ENCODE results near the gene ARHGAP44.

GRCh38 chr17:13030459-13031300 is 241.4 kb downstream of the ARHGAP44 start:
- TF ChIP-seq, protein P1, sequence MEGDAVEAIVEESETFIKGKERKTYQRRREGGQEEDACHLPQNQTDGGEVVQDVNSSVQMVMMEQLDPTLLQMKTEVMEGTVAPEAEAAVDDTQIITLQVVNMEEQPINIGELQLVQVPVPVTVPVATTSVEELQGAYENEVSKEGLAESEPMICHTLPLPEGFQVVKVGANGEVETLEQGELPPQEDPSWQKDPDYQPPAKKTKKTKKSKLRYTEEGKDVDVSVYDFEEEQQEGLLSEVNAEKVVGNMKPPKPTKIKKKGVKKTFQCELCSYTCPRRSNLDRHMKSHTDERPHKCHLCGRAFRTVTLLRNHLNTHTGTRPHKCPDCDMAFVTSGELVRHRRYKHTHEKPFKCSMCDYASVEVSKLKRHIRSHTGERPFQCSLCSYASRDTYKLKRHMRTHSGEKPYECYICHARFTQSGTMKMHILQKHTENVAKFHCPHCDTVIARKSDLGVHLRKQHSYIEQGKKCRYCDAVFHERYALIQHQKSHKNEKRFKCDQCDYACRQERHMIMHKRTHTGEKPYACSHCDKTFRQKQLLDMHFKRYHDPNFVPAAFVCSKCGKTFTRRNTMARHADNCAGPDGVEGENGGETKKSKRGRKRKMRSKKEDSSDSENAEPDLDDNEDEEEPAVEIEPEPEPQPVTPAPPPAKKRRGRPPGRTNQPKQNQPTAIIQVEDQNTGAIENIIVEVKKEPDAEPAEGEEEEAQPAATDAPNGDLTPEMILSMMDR (conservative IDR thresholded peaks at IDR 0.05; ENCODE audit: low read length), result peak; percentile 82
- no peak for TF ChIP-seq EZH2phosphoT487 (IDR thresholded peaks at IDR 0.05; ENCODE audit: borderline replicate concordance)
